ENCODE measurements around the gene DOCK9. TPM values are rescaled to one million over a fixed set of nuclear protein-coding genes. Genes with fewer than 3 reads are reported as not detected.

Gene DOCK9
- total RNA-seq, 1 donor from 2014 or later, result 56.3 TPM

- no peak for DNase-seq (ENCODE audit: low read depth)
Observed at GRCh38 chr13:98905199-98905598, 72.7 kb downstream of the DOCK9 start.

GRCh38 chr13:98900442-98900841 lies 77.4 kb downstream of the DOCK9 start:
- Histone ChIP-seq H3K9me3 (ENCODE audit: insufficient read depth, low read depth, low read length) (no peaks in the 10 kb centered on the region), H4K20me1 (ENCODE audit: insufficient read depth, low read length) (no peaks in the 10 kb centered on the region), H3K79me2 (ENCODE audit: insufficient read depth, low read length) (no peaks in the 10 kb centered on the region), H3K4me3 (ENCODE audit: insufficient read depth, low read depth, low read length) (no peak overlapping the region), H3K27me3 (ENCODE audit: insufficient read depth, low read length) (no peaks in the 10 kb centered on the region), H3K27ac (ENCODE audit: low read depth, low read length) (no peak overlapping the region), H3K4me1 (ENCODE audit: insufficient read depth, low read length) (no peaks in the 10 kb centered on the region), H3K4me2 (ENCODE audit: low read length) (no peak overlapping the region), H3K9ac (ENCODE audit: low read length) (no peak overlapping the region), H2AFZ (ENCODE audit: low read depth, low read length) (no peak overlapping the region), H3K36me3 (ENCODE audit: insufficient read depth, low read length) (no peaks in the 10 kb centered on the region)
- no peak overlapping the region for H3K27ac Mint-ChIP-seq (ENCODE audit: unreplicated experiment)
- H3K36me3 Mint-ChIP-seq (ENCODE audit: low read depth, unreplicated experiment), result peaks cover 30% of the 10 kb centered on the region
- no peaks in the 10 kb centered on the region for H3K4me1 Mint-ChIP-seq (ENCODE audit: low read depth, unreplicated experiment)
- DNase-seq (ENCODE audit: low read depth) (no peak), FAIRE-seq (no peak)
- no peak overlapping the region for H3K4me3 Mint-ChIP-seq (ENCODE audit: unreplicated experiment)
- TF ChIP-seq CTCF (IDR thresholded peaks at IDR 0.05; ENCODE audit: insufficient read depth, low read depth, low read length) (no peak), EZH2 (IDR thresholded peaks at IDR 0.05; ENCODE audit: insufficient read depth, low read length) (no peak)
- no peaks in the 10 kb centered on the region for H3K27me3 Mint-ChIP-seq (ENCODE audit: low read depth, unreplicated experiment)
- H3K9me3 Mint-ChIP-seq (ENCODE audit: unreplicated experiment), result no peaks in the 10 kb centered on the region

More at GRCh38 chr13:98905199-98905598, 72.7 kb downstream of the DOCK9 start:
- TF ChIP-seq EZH2 (IDR thresholded peaks at IDR 0.05; ENCODE audit: insufficient read depth, low read length), result no peak
- no peak for TF ChIP-seq CTCF (IDR thresholded peaks at IDR 0.05; ENCODE audit: insufficient read depth, low read depth, low read length)
- no peak overlapping the region for H2AFZ ChIP-seq (ENCODE audit: low read depth, low read length)
- H4K20me1 ChIP-seq (ENCODE audit: insufficient read depth, low read length), result no peaks in the 10 kb centered on the region
- H3K27me3 ChIP-seq (ENCODE audit: insufficient read depth, low read length), result no peaks in the 10 kb centered on the region
- H3K4me1 ChIP-seq (ENCODE audit: insufficient read depth, low read length), result peaks cover 2% of the 10 kb centered on the region
- H3K79me2 ChIP-seq (ENCODE audit: insufficient read depth, low read length), result no peaks in the 10 kb centered on the region
- H3K4me3 ChIP-seq (ENCODE audit: insufficient read depth, low read depth, low read length), result no peak overlapping the region
- peaks cover 9% of the 10 kb centered on the region for H3K4me1 Mint-ChIP-seq (ENCODE audit: low read depth, unreplicated experiment)
- no peaks in the 10 kb centered on the region for H3K9me3 Mint-ChIP-seq (ENCODE audit: unreplicated experiment)
- no peak overlapping the region for H3K27ac ChIP-seq (ENCODE audit: low read depth, low read length)
- no peaks in the 10 kb centered on the region for H3K9me3 ChIP-seq (ENCODE audit: insufficient read depth, low read depth, low read length)
- H3K36me3 Mint-ChIP-seq (ENCODE audit: low read depth, unreplicated experiment), result peaks cover 14% of the 10 kb centered on the region
- no peak overlapping the region for H3K27ac Mint-ChIP-seq (ENCODE audit: unreplicated experiment)
- no peak overlapping the region for H3K9ac ChIP-seq (ENCODE audit: low read length)
- H3K36me3 ChIP-seq (ENCODE audit: insufficient read depth, low read length), result no peaks in the 10 kb centered on the region
- FAIRE-seq, result no peak
- no peak overlapping the region for H3K4me3 Mint-ChIP-seq (ENCODE audit: unreplicated experiment)
- no peak overlapping the region for H3K4me2 ChIP-seq (ENCODE audit: low read length)
- H3K27me3 Mint-ChIP-seq (ENCODE audit: low read depth, unreplicated experiment), result no peaks in the 10 kb centered on the region

- Histone ChIP-seq H2AFZ (ENCODE audit: low read depth, low read length) (no peak overlapping the region), H3K9me3 (ENCODE audit: insufficient read depth, low read depth, low read length) (no peaks in the 10 kb centered on the region), H3K4me1 (ENCODE audit: insufficient read depth, low read length) (no peaks in the 10 kb centered on the region), H3K27ac (ENCODE audit: low read depth, low read length) (no peak overlapping the region), H3K36me3 (ENCODE audit: insufficient read depth, low read length) (no peaks in the 10 kb centered on the region), H3K4me3 (ENCODE audit: insufficient read depth, low read depth, low read length) (no peak overlapping the region), H3K4me2 (ENCODE audit: low read length) (no peak overlapping the region), H3K9ac (ENCODE audit: low read length) (no peak overlapping the region), H4K20me1 (ENCODE audit: insufficient read depth, low read length) (no peaks in the 10 kb centered on the region), H3K27me3 (ENCODE audit: insufficient read depth, low read length) (no peaks in the 10 kb centered on the region), H3K79me2 (ENCODE audit: insufficient read depth, low read length) (no peaks in the 10 kb centered on the region)
- DNase-seq (ENCODE audit: low read depth) (no peak), FAIRE-seq (no peak)
- Mint-ChIP-seq H3K36me3 (ENCODE audit: low read depth, unreplicated experiment) (peaks cover 28% of the 10 kb centered on the region), H3K27ac (ENCODE audit: unreplicated experiment) (no peak overlapping the region), H3K4me1 (ENCODE audit: low read depth, unreplicated experiment) (no peaks in the 10 kb centered on the region), H3K9me3 (ENCODE audit: unreplicated experiment) (no peaks in the 10 kb centered on the region), H3K27me3 (ENCODE audit: low read depth, unreplicated experiment) (no peaks in the 10 kb centered on the region), H3K4me3 (ENCODE audit: unreplicated experiment) (no peak overlapping the region)
- TF ChIP-seq EZH2 (IDR thresholded peaks at IDR 0.05; ENCODE audit: insufficient read depth, low read length) (no peak), CTCF (IDR thresholded peaks at IDR 0.05; ENCODE audit: insufficient read depth, low read depth, low read length) (no peak)
Observed at GRCh38 chr13:98897706-98898105, 80.2 kb downstream of the DOCK9 start.
